GM12891 (cell line): ENCODE data around the gene SLC17A4.

Experiments
- PAX5 ChIP-seq: IDR thresholded peaks from 2 replicates; pipeline ENCODE4 v1.6.1; 2011; ENCODE audit warnings: low read length, moderate library complexity, mild to moderate bottlenecking; ENCODE audit not compliant: insufficient read depth, severe bottlenecking
- POLR2A ChIP-seq: IDR thresholded peaks from 2 replicates; pipeline ENCODE4 v1.6.1; 2011; ENCODE audit warnings: low read depth, low read length, control low read depth
- POLR2AphosphoS5 ChIP-seq: IDR thresholded peaks from 2 replicates; pipeline ENCODE4 v1.6.1; 2011; ENCODE audit warnings: low read depth, low read length, control low read depth
- POU2F2 ChIP-seq: IDR thresholded peaks from 2 replicates; pipeline ENCODE4 v1.6.1; 2011; ENCODE audit warnings: low read depth, mild to moderate bottlenecking, control low read depth, low read length, moderate library complexity
- SPI1 ChIP-seq: IDR thresholded peaks from 2 replicates; pipeline ENCODE4 v1.6.1; 2011; ENCODE audit warnings: low read depth, low read length, control low read depth
- TAF1 ChIP-seq: IDR thresholded peaks from 2 replicates; pipeline ENCODE4 v1.6.1; 2011; ENCODE audit warnings: low read depth, low read length, control low read depth

DNA sequence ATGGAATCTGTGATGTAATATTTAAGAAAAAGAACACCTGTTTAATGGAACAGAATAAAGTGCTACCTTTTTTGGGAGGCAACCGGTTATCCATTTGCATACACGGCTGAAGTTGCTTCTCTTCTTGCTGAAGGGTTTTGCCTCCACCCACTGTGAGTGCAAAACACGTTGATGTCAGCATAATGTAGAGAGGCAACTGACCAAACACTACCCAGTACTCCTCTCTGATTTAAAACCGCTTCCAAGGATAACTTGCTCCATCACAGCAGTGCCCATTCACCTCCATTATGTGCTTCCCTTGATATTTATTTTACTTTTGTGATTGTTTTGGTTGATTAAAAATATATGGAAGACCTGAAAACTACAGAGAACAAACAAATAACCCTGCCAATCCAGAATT, 75.9 kb downstream of the SLC17A4 start:
- no peak for TF ChIP-seq POLR2A
- no peak for TF ChIP-seq TAF1
- TF ChIP-seq POLR2AphosphoS5: no peak
- no peak for TF ChIP-seq POU2F2
- TF ChIP-seq SPI1: no peak
- no peak for TF ChIP-seq PAX5
